Activated CD4-positive, alpha-beta T cell treated with anti-CD3 and anti-CD28 coated beads for 48 hours (primary cell): Measurements from ENCODE around the gene OR7C1.

Source experiments
- DNase-seq: peaks from one replicate; pipeline ENCODE4 v3.0.0-alpha.2; 2020

The OR7C1 gene

GRCh38 chr19:14764401-14764800 lies 70.6 kb downstream of the OR7C1 start:
- DNase-seq, result no peak

GRCh38 chr19:14763497-14764145 lies 71.4 kb downstream of the OR7C1 start:
- no peak for DNase-seq

- no peak for DNase-seq
These were observed 72.9 kb downstream of the OR7C1 start for GRCh38 chr19:14762111-14762510.

GRCh38 chr19:14761607-14762006 lies 73.4 kb downstream of the OR7C1 start:
- no peak for DNase-seq

- no peak for DNase-seq
These were observed 76.2 kb downstream of the OR7C1 start for GRCh38 chr19:14758816-14759215.

- no peak for DNase-seq
These were observed 86.4 kb downstream of the OR7C1 start for GRCh38 chr19:14748601-14749000.
